SIG-M5 treated with dmso at 0.1 percent for 504 hours (cell line): Measurements from ENCODE around the gene SGPL1.

Source experiments
- DNase-seq: peaks from one replicate; lab custom pipeline; 2025; ENCODE audit not compliant: unreplicated experiment; lab: John Stamatoyannopoulos, UW

Gene SGPL1

GRCh38 chr10:70902661-70903261, 87.0 kb downstream of the SGPL1 start:
- no peak for DNase-seq

GRCh38 chr10:70903262-70903921, 87.6 kb downstream of the SGPL1 start:
- peak; percentile 28 for DNase-seq

GRCh38 chr10:70905071-70906021, 89.6 kb downstream of the SGPL1 start:
- no peak for DNase-seq

- DNase-seq: no peak
Measured at GRCh38 chr10:70906031-70906783, 90.5 kb downstream of the SGPL1 start.

GRCh38 chr10:70906953-70907636, 91.3 kb downstream of the SGPL1 start:
- no peak for DNase-seq

GRCh38 chr10:70907637-70908405, 92.1 kb downstream of the SGPL1 start:
- DNase-seq: no peak

GRCh38 chr10:70908406-70909296, 92.9 kb downstream of the SGPL1 start:
- no peak for DNase-seq

- DNase-seq: no peak
Measured at GRCh38 chr10:70909326-70909935, 93.7 kb downstream of the SGPL1 start.

- DNase-seq: no peak
Measured at GRCh38 chr10:70910486-70911341, 95.0 kb downstream of the SGPL1 start.

GRCh38 chr10:70911386-70911785, 95.6 kb downstream of the SGPL1 start:
- no peak for DNase-seq

- DNase-seq: no peak
Measured at GRCh38 chr10:70912556-70912955, 96.8 kb downstream of the SGPL1 start.

GRCh38 chr10:70913191-70913892, 97.6 kb downstream of the SGPL1 start:
- DNase-seq: no peak

- no peak for DNase-seq
Measured at GRCh38 chr10:70913893-70914240, 98.1 kb downstream of the SGPL1 start.

- DNase-seq: no peak
Measured at GRCh38 chr10:70914316-70914864, 98.6 kb downstream of the SGPL1 start.

GRCh38 chr10:70915206-70915605, 99.5 kb downstream of the SGPL1 start:
- no peak for DNase-seq

- no peak for DNase-seq
Measured at GRCh38 chr10:70915806-70916205, 100.1 kb downstream of the SGPL1 start.

- no peak for DNase-seq
Measured at GRCh38 chr10:70916241-70916640, 100.5 kb downstream of the SGPL1 start.
